ENCODE results near the gene ATF6. TPM values are rescaled to one million over a fixed set of nuclear protein-coding genes. Genes with fewer than 3 reads are reported as not detected.
"Not testable (repeated sequence)": the region's sequence is repeated elsewhere in the genome, so short reads cannot be mapped to it uniquely, and the experiment has no call there.

The ATF6 gene
- total RNA-seq, 1 donor from 2014 or later: 38.2 TPM

DNA sequence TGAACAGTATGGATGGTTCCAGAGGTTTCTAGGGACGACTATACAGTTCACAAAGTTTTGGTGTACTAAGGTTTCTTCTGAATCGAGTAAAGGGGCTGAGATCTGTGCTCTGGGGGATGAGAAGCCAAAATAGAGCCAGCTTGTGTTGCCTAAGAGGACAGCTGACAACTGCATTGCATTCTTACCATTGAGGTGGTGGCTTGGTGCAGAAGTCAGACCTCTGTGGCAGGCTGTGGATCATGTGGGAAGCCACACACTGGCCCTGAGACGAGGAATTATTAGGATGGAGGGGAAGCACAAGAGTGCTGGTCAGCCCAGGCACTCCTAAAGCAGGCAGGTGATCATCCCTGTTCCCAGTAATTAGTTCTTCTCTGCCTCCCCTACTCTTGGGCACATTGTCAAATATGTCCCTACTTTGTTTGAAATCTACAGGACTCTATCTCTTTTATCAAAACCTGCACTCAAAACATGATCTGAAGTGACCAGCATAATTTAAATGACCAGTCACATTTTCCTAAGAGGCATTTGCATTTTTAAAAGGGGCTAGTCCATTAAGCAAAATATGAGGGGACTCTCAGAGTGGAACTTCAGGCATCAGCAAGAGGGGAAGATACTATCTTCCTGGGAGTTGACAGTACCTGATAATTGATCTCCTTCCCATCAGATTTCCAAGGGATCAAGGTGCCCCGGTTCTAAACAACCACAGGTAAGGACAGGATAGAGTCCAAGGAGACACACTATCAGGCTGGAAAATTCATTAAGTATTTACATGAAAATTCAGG, 45.0 kb upstream of the ATF6 start, which contains the start of gene FCRLB:
Gene FCRLB (plus strand): TSS at position 589 of the 782 bp plus-strand sequence. CDS start 1,129 bp downstream, outside the sequence.
- Mint-ChIP-seq H3K36me3 (ENCODE audit: low read depth, unreplicated experiment) (no peaks in the 10 kb centered on the region), H3K4me3 (ENCODE audit: unreplicated experiment) (no peak within 1 kb of the TSS), H3K27ac (ENCODE audit: unreplicated experiment) (no peak within 1 kb of the TSS), H3K27me3 (ENCODE audit: unreplicated experiment) (peaks cover 16% of the 10 kb centered on the region), H3K9me3 (ENCODE audit: unreplicated experiment) (no peaks in the 10 kb centered on the region), H3K4me1 (ENCODE audit: unreplicated experiment) (peaks cover 12% of the 10 kb centered on the region)
- TF ChIP-seq, protein P1, sequence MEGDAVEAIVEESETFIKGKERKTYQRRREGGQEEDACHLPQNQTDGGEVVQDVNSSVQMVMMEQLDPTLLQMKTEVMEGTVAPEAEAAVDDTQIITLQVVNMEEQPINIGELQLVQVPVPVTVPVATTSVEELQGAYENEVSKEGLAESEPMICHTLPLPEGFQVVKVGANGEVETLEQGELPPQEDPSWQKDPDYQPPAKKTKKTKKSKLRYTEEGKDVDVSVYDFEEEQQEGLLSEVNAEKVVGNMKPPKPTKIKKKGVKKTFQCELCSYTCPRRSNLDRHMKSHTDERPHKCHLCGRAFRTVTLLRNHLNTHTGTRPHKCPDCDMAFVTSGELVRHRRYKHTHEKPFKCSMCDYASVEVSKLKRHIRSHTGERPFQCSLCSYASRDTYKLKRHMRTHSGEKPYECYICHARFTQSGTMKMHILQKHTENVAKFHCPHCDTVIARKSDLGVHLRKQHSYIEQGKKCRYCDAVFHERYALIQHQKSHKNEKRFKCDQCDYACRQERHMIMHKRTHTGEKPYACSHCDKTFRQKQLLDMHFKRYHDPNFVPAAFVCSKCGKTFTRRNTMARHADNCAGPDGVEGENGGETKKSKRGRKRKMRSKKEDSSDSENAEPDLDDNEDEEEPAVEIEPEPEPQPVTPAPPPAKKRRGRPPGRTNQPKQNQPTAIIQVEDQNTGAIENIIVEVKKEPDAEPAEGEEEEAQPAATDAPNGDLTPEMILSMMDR (IDR thresholded peaks at IDR 0.05; ENCODE audit: unreplicated experiment): no peak
- DNase-seq (ENCODE audit: low spot score): no peak

DNA sequence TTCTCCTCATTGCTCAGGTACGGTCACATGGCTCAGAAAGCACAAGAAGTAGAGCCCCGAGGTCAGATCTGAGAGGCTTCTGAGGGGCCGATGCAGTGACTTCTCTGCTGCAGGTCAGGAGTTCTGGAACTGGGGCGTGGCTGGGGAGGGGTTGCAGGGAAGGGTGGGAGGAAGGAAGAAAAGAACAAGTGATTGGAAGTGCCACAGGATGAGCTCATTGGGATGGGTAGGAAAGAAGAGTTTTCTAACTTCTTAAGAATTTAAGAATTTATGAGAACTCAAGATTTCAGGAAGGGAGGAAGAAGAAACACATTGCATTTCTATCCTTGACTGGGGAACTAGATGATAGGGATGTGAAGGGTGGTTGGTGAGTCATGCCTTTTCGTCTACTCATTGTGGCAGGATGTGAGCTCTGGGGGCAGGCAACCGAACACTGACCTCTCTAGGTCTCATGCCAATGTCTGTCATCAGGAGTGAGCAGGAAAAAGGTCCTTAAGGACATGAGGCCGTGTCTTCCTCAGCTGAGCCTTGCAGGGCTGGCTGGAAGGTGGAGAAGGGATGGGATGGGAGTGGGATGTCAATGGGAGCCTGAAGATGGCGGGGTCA, 44.3 kb upstream of the ATF6 start:
- no peaks in the 10 kb centered on the region for H3K36me3 Mint-ChIP-seq (ENCODE audit: low read depth, unreplicated experiment)
- TF ChIP-seq, protein P1 (IDR thresholded peaks at IDR 0.05; ENCODE audit: unreplicated experiment): no peak
- no peak overlapping the region for H3K4me3 Mint-ChIP-seq (ENCODE audit: unreplicated experiment)
- no peak for DNase-seq (ENCODE audit: low spot score)
- peaks cover 12% of the 10 kb centered on the region for H3K4me1 Mint-ChIP-seq (ENCODE audit: unreplicated experiment)
- no peaks in the 10 kb centered on the region for H3K9me3 Mint-ChIP-seq (ENCODE audit: unreplicated experiment)
- H3K27me3 Mint-ChIP-seq (ENCODE audit: unreplicated experiment): peaks cover 16% of the 10 kb centered on the region
- no peak overlapping the region for H3K27ac Mint-ChIP-seq (ENCODE audit: unreplicated experiment)

DNA sequence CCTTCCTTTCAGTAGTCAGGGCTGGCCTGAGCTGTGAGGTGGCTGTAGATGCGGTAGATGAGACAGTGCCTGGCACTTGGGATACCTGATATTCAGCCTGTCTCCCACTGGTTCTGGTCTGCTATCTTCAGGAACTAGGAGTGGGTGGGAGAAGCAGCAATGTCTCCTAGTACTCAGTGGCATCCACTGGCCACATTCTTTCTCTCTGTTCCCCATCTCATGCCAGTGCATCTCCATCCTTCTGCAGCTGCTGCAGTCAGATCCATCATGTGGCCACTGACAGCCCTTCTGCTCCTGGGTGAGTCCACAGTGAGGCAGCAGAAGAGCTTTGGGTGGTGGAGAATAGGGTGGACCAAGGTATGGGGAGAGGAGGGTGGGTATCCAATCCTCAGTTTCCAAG, 43.7 kb upstream of the ATF6 start:
- no peaks in the 10 kb centered on the region for H3K9me3 Mint-ChIP-seq (ENCODE audit: unreplicated experiment)
- H3K4me1 Mint-ChIP-seq (ENCODE audit: unreplicated experiment): peaks cover 12% of the 10 kb centered on the region
- H3K27me3 Mint-ChIP-seq (ENCODE audit: unreplicated experiment): peaks cover 16% of the 10 kb centered on the region
- no peak overlapping the region for H3K4me3 Mint-ChIP-seq (ENCODE audit: unreplicated experiment)
- no peaks in the 10 kb centered on the region for H3K36me3 Mint-ChIP-seq (ENCODE audit: low read depth, unreplicated experiment)
- H3K27ac Mint-ChIP-seq (ENCODE audit: unreplicated experiment): no peak overlapping the region
- TF ChIP-seq, protein P1 (IDR thresholded peaks at IDR 0.05; ENCODE audit: unreplicated experiment): no peak
- no peak for DNase-seq (ENCODE audit: low spot score)

DNA sequence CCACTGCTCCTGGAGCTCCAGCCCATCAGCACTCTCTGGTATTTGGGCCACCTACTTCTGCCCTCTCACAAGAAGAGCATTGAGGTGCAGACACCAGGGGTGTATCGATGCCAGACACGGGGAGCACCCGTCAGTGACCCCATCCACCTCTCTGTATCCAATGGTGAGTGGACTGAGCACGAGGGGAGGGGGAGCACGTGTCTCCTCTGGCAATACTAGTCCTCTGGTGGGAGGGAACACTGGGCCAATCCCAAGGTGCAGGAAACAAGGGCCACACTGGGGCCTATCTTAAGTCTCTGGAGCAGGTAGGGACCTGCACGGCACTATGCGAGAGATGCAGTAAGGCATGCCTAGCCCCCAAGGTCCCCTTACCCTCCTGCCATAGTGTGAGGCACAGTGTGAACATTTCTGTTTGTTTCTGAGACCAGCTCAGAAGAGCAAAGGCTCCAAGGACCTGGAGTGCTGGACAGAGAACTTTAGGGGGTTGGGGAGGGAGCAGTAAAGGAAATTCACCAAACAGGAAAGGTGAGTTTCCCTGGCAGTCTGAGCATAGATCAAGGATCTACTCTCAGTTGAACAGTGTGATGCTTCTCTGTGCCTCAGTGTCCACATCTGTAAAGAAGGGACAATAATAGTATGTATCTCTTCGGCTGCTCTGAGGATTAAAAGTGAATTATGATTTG, 42.5 kb upstream of the ATF6 start:
- peaks cover 23% of the 10 kb centered on the region for H3K27me3 Mint-ChIP-seq (ENCODE audit: unreplicated experiment)
- TF ChIP-seq, protein P1 (IDR thresholded peaks at IDR 0.05; ENCODE audit: unreplicated experiment): no peak
- H3K27ac Mint-ChIP-seq (ENCODE audit: unreplicated experiment): no peak overlapping the region
- no peaks in the 10 kb centered on the region for H3K9me3 Mint-ChIP-seq (ENCODE audit: unreplicated experiment)
- no peak for DNase-seq (ENCODE audit: low spot score)
- H3K36me3 Mint-ChIP-seq (ENCODE audit: low read depth, unreplicated experiment): no peaks in the 10 kb centered on the region
- peaks cover 12% of the 10 kb centered on the region for H3K4me1 Mint-ChIP-seq (ENCODE audit: unreplicated experiment)
- no peak overlapping the region for H3K4me3 Mint-ChIP-seq (ENCODE audit: unreplicated experiment)

DNA sequence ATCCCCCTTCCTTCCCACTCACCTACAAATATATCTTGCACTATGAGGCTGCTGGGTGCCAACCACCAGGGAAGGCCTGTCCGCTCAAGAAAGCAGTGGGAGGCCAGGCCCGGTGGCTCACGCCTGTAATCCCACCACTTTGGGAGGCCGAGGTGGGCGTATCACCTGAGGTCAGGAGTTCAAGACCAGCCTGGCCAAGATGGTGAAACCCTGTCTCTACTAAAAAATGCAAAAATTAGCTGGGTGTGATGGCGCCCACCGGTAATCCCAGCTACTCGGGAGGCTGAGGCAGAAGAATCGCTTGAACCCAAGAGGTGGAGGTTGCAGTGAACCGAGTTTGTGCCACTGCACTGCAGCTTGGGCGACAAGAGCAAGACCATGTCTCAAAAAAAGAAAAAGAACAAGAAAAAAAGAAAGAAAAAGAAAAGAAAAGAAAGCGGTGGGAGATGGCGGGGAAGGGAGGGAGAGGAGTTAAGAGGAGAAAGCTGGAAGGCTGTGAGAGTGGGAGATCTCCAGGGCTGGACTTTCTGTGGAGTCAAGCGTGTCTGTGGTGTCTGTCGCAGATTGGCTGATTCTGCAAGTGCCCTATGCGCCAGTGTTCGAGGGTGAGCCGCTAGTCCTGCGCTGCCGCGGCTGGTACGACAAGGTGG, 40.7 kb upstream of the ATF6 start:
- H3K27me3 Mint-ChIP-seq (ENCODE audit: unreplicated experiment): peaks cover 23% of the 10 kb centered on the region
- H3K4me3 Mint-ChIP-seq (ENCODE audit: unreplicated experiment): peak overlapping the region; percentile 89
- H3K27ac Mint-ChIP-seq (ENCODE audit: unreplicated experiment); DNase-seq (ENCODE audit: low spot score); H3K36me3 Mint-ChIP-seq (ENCODE audit: low read depth, unreplicated experiment); H3K9me3 Mint-ChIP-seq (ENCODE audit: unreplicated experiment): not testable (repeated sequence)
- H3K4me1 Mint-ChIP-seq (ENCODE audit: unreplicated experiment): peaks cover 12% of the 10 kb centered on the region
